ENCODE results near the gene PPIE.

- peak; percentile 73; the same call in 1 of the 2 replicates for TF ChIP-seq CTCF (conservative IDR thresholded peaks at IDR 0.05; ENCODE audit: low read length)
- TF ChIP-seq EZH2phosphoT487 (IDR thresholded peaks at IDR 0.05; ENCODE audit: borderline replicate concordance, low read depth, low read length), result no peak
Measured at GRCh38 chr1:39799770-39800470, 61.2 kb downstream of the PPIE start.
